ENCODE results near the gene BRF1.

The BRF1 gene

GRCh38 chr14:105207460-105207901 lies 93.3 kb downstream of the BRF1 start:
- no peak for DNase-seq

- DNase-seq, result no peak
Observed at GRCh38 chr14:105206873-105207272, 93.9 kb downstream of the BRF1 start.

GRCh38 chr14:105205673-105206208 lies 95.1 kb downstream of the BRF1 start:
- DNase-seq, result peak; percentile 55

DNA sequence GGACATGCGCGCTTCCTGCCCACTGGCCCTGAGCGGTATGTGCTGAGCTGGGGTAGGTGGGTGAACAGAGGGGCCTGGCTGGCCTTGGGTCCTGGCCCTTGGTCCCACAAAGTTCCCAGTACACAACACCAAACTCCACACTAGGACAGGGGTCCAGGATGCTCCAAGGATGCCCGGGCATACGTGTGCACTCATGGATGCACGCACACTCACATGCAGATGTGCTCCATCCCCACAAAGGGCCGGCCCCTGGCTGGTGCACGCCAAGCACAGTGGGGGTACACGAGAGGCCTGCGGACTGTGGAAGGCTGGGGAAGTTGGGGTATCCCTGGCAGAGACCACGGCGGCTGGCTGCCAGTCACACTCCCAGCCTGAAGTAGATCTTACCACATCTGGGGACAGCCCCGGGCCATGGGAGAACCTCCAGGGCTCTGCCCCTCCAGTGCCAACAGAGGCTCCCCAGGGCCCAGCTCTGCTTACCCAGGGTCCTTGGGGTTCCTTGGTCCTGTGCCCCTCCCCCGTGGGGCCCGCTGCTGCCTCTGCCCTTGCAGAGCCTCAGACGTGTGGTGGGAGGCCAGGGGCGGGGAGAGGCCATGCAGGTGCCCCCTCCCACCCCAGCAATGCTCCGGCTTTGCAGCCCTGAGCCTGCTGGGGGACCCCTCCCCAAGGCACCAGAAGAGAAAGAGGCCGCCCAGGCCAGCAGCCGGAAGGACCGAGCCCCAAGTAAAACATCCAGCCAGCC lies 95.7 kb downstream of the BRF1 start:
- no peak for DNase-seq

DNA sequence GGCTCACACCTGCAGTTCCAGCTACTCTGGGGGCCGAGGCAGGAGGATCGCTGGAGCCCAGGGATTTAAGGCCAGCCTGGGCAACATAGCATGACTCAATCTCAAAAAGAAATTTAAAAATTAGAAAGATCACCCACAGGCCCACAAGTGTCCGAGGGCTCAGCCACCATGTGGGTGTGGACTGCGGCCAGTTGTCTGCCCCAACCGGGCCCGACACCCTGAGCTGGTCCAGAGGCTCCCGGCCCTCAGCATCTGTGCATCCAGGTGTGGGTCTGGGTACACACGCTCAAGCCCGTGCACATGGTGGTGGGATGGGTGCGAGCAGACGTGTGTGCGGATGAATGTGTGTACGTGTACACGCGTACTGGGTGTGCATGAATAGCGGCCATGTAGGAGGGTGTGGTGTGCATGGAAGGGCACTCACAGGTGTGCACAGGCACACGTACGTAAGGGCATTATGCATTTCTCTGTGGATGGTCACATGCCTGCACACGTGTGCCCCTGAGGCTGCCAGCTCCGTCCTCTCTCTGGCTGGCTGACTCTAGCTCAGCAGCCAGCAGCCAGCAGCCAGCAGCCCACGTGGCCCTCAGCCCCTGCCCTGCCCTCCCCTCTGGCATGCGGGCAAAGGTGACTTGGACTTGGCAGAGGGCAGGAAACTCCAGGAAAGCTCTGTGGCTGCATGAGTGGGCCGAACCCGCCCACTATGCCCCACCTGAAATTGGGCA lies 96.4 kb downstream of the BRF1 start:
- DNase-seq, result no peak

GRCh38 chr14:105203701-105204100 lies 97.1 kb downstream of the BRF1 start:
- DNase-seq, result no peak

DNA sequence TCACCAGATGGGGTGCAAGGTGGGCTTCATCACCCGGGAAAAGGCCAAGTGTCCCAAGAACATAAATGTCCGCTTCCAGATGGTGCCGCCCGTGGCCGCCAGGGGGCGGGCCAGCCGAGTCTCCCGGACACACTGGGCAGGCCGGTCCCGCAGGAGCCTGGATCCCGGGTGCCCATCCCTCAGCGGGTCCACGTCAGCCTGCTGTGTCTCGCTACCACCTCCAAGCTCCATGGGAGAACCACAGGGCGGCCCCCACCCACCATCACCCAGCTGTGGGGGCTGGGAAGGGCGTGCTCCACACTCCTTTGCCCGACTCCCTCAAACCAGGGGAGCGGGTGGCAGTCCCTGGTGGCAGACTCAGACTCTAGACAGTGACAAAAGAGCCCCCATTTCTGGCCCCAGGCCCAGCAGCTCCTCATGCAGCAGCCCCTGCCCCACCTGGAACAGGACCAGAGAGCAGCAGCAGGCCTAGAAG lies 97.7 kb downstream of the BRF1 start:
- DNase-seq, result no peak

DNA sequence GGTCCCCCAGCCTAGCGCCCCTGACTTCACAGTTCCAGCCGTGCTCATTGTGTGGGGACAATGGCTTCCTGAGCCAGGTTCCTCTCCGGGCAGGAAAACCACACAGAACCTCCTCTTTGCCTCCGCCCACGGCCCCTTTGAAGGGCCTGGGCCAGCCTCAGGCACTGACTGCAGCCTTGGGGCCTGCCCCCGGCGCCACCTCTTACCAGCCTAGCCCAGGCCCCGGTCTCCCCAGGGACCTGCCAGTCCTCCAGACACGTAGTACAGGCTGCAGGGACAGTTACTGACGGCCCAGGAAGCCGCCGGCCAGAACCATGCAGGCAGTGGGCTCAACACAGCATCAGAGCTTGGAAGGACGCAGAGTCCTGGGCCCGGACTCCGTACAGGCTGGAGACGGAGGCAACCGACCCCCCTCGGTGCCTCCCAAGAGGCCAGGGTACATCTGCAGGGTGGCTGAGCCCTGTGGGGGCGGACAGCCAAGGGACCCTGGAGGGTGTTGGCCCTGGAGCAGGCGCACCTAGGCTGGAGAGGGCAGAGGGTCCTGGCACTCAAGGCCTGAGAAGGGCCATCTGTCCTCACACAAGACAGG lies 98.8 kb downstream of the BRF1 start:
- DNase-seq, result peak; percentile 30

- DNase-seq, result no peak
Observed at GRCh38 chr14:105201156-105201924, 99.5 kb downstream of the BRF1 start.

DNA sequence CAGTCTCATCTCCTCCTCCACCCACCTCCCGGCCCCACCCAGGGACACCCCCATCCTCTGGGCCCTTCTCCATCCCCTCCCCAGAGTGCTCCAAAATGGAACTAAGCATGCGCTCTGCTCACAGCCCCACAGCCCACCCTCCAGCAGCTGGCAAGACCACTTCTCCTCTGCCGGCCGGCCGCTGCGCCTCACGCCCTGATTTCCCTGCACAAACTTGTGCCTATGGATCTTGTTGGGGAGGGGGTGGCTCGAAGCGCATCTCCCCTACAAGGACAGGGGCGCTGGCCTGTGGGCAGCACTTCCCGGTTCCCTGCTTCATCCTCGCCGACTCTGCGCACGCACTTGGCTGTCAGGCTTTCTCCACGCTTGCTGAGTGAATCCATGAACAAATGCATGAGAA lies 100.2 kb downstream of the BRF1 start:
- no peak for DNase-seq

- no peak for DNase-seq
Observed at GRCh38 chr14:105200074-105200473, 100.7 kb downstream of the BRF1 start.

- no peak for DNase-seq
Observed at GRCh38 chr14:105199093-105199492, 101.7 kb downstream of the BRF1 start.

DNA sequence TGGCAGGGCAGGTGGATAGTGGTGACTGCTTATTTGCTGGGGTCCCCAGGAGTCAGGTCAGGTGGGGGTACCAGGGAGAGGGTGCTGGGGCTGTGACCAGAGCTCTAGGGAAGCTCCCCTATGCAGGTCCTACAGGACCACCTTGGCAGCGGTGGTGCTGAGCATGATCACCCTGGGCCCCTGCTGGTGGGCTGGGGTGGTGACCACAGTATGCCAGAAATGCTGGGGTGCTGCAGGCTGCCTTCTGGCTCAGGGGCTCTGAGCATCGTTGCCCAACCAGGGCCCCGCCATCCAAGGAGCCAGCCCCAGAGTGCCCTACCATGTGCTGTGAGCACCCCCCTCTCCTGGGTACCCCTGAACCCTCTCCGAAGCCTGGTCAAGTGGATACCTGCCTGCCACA lies 102.2 kb downstream of the BRF1 start:
- no peak for DNase-seq

DNA sequence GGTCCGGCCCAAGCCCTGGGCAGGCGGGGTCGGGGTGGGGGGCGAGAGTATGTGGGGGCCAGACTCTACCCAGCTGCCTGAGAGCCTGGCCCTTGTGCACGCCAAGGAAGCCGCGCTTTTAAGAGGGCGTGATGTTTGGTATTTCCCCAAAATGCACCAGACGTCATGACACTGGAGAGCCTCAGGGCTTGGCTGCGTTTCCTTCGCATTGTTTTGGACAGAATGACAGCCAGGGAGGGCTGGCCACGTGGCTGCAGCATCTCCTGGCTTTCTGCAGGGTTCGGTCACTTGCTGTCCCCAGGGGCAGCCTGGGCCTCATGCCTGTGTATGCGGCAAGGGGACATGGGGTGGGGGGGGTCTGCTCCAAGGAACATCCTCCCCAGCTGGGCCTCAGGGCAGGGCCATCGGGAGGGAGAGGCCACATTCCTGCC lies 103.6 kb downstream of the BRF1 start:
- DNase-seq, result no peak

GRCh38 chr14:105196265-105196960 lies 104.4 kb downstream of the BRF1 start:
- DNase-seq, result no peak

- DNase-seq, result no peak
Observed at GRCh38 chr14:105195522-105196264, 105.1 kb downstream of the BRF1 start.

DNA sequence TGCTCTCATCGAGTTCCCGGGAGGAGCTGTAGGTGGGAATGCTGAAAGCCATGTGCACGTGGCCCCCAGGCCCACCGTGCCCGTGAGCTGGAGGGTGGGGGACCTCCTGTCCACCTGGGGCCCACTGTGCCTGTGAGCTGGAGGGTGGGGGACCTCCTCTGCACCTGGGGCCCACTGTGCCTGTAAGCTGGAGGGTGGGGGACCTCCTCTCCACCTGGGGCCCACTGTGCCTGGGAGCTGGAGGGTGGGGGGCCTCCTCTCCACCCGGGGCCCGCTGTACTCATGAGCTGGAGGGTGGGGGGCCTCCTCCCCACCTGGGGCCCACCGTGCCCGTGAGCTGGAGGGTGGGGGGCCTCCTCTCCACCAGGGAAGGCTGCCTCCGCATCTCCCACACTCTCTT lies 105.8 kb downstream of the BRF1 start:
- DNase-seq, result no peak

GRCh38 chr14:105193916-105194782 lies 106.7 kb downstream of the BRF1 start:
- peak; percentile 97 for DNase-seq

- no peak for DNase-seq
Observed at GRCh38 chr14:105192866-105193731, 107.7 kb downstream of the BRF1 start.

All from DMS79 (cell line).